H9 (cell line): ENCODE results near the gene CXCL3. TPM values are rescaled to one million over a fixed set of nuclear protein-coding genes. Genes with fewer than 3 reads are reported as not detected.

Experiments
- DNase-seq: peaks from one replicate; pipeline ENCODE4 v3.0.0-alpha.2; 2017
- H2AFZ ChIP-seq: one replicate; pipeline ENCODE4 v1.6.1; 2013; ENCODE audit warnings: mild to moderate bottlenecking, low read length, control low read depth, moderate library complexity
- H2AK5ac ChIP-seq: 2 replicates; pipeline ENCODE4 v1.6.1; 2013; ENCODE audit warnings: low read length, control low read depth, mixed read lengths; ENCODE audit not compliant: insufficient read length
- H2BK120ac ChIP-seq: one replicate; pipeline ENCODE4 v1.6.1; 2013; ENCODE audit warnings: low read depth, mild to moderate bottlenecking, low read length, control low read depth, inconsistent platforms; ENCODE audit not compliant: poor library complexity, severe bottlenecking
- H2BK12ac ChIP-seq: 2 replicates; pipeline ENCODE4 v1.6.1; 2013; ENCODE audit warnings: low read length, control low read depth, mixed read lengths, low read depth; ENCODE audit not compliant: insufficient read length
- H2BK15ac ChIP-seq: 2 replicates; pipeline ENCODE4 v1.6.1; 2013; ENCODE audit warnings: low read depth, low read length, control low read depth
- H2BK20ac ChIP-seq: one replicate; pipeline ENCODE4 v1.6.1; 2013; ENCODE audit warnings: low read depth, mild to moderate bottlenecking, low read length, control low read depth, inconsistent platforms; ENCODE audit not compliant: poor library complexity, severe bottlenecking
- H2BK5ac ChIP-seq: 2 replicates; pipeline ENCODE4 v1.6.1; 2013; ENCODE audit warnings: low read length, control low read depth, mixed read lengths; ENCODE audit not compliant: insufficient read length
- H3K14ac ChIP-seq: 2 replicates; pipeline ENCODE4 v1.6.1; 2013; ENCODE audit warnings: low read length, control low read depth; ENCODE audit not compliant: insufficient read depth
- H3K18ac ChIP-seq: 2 replicates; pipeline ENCODE4 v1.6.1; 2013; ENCODE audit warnings: low read depth, mild to moderate bottlenecking, mixed read lengths, low read length, control low read depth; ENCODE audit not compliant: insufficient read length
- H3K23ac ChIP-seq: 2 replicates; pipeline ENCODE4 v1.6.1; 2013; ENCODE audit warnings: low read length, control low read depth, mixed read lengths, low read depth; ENCODE audit not compliant: insufficient read length
- H3K23me2 ChIP-seq: 2 replicates; pipeline ENCODE4 v1.6.1; 2013; ENCODE audit warnings: low read depth, mild to moderate bottlenecking, mixed read lengths, low read length, control low read depth; ENCODE audit not compliant: insufficient read length, poor library complexity, severe bottlenecking
- H3K27ac ChIP-seq: 2 replicates; pipeline ENCODE4 v1.5.1; 2013; ENCODE audit warnings: low read length, control low read depth, mixed read lengths, low read depth; ENCODE audit not compliant: insufficient read length
- H3K27me3 ChIP-seq: 2 replicates; pipeline ENCODE4 v1.6.1; 2013; ENCODE audit warnings: low read length, control low read depth, inconsistent platforms; ENCODE audit not compliant: insufficient read depth
- H3K4ac ChIP-seq: 2 replicates; pipeline ENCODE4 v1.6.1; 2013; ENCODE audit warnings: low read depth, mild to moderate bottlenecking, control low read depth, inconsistent platforms, low read length, moderate library complexity
- H3K4me1 ChIP-seq: 2 replicates; pipeline ENCODE4 v1.6.1; 2013; ENCODE audit warnings: low read length, control low read depth, inconsistent platforms; ENCODE audit not compliant: insufficient read depth
- H3K4me2 ChIP-seq: 2 replicates; pipeline ENCODE4 v1.6.1; 2013; ENCODE audit warnings: low read length, control low read depth, mixed read lengths; ENCODE audit not compliant: insufficient read length, insufficient read depth
- H3K56ac ChIP-seq: 2 replicates; pipeline ENCODE4 v1.6.1; 2013; ENCODE audit warnings: low read depth, mild to moderate bottlenecking, mixed read lengths, low read length, control low read depth; ENCODE audit not compliant: insufficient read length
- H3K79me1 ChIP-seq: 2 replicates; pipeline ENCODE4 v1.6.1; 2013; ENCODE audit warnings: low read depth, mild to moderate bottlenecking, moderate library complexity, low read length, control low read depth, inconsistent platforms; ENCODE audit not compliant: insufficient read depth, poor library complexity, severe bottlenecking
- H3K79me2 ChIP-seq: 2 replicates; pipeline ENCODE4 v1.6.1; 2013; ENCODE audit warnings: low read length, control low read depth, inconsistent platforms; ENCODE audit not compliant: insufficient read depth
- H3K9ac ChIP-seq: 2 replicates; pipeline ENCODE4 v1.6.1; 2013; ENCODE audit warnings: low read length, control low read depth, mixed read lengths; ENCODE audit not compliant: insufficient read length; ENCODE audit errors: extremely low read depth
- H3K9me3 ChIP-seq: one replicate; pipeline ENCODE4 v1.6.1; 2013; ENCODE audit warnings: low read depth, low read length, inconsistent platforms; ENCODE audit not compliant: control insufficient read depth
- H3T11ph ChIP-seq: one replicate; pipeline ENCODE4 v1.6.1; 2013; ENCODE audit warnings: mild to moderate bottlenecking, low read length, control low read depth, inconsistent platforms
- H4K20me1 ChIP-seq: one replicate; pipeline ENCODE4 v1.6.1; 2013; ENCODE audit not compliant: control insufficient read depth, insufficient read length, insufficient read depth
- H4K5ac ChIP-seq: 2 replicates; pipeline ENCODE4 v1.6.1; 2013; ENCODE audit warnings: low read depth, mild to moderate bottlenecking, mixed read lengths, low read length, control low read depth; ENCODE audit not compliant: insufficient read length
- H4K8ac ChIP-seq: replicated peaks from 2 replicates; pipeline ENCODE4 v1.6.1; 2013; ENCODE audit warnings: low read length, control low read depth, mixed read lengths, low read depth; ENCODE audit not compliant: insufficient read length
- H4K91ac ChIP-seq: 2 replicates; pipeline ENCODE4 v1.6.1; 2013; ENCODE audit warnings: low read depth, mild to moderate bottlenecking, moderate library complexity, mixed read lengths, low read length, control low read depth; ENCODE audit not compliant: insufficient read length
- H3K27ac Mint-ChIP-seq, 3 experiments: 2 replicates in 2 of 3; 3 replicates in 1 of 3; pipeline ENCODE4 v1.8.0; 2020 to 2021; ENCODE audit warnings: mixed read lengths in 3 of 3, mild to moderate bottlenecking in 1 of 3, moderate library complexity in 1 of 3
- H3K27me3 Mint-ChIP-seq: 2 replicates; pipeline ENCODE4 v1.8.0; 2021; ENCODE audit warnings: low read depth, mild to moderate bottlenecking, moderate library complexity, mixed read lengths
- H3K36me3 Mint-ChIP-seq, 3 experiments: 2 replicates in 2 of 3; 3 replicates in 1 of 3; pipeline ENCODE4 v1.8.0; 2020 to 2021; ENCODE audit warnings: low read depth in 3 of 3, mixed read lengths in 3 of 3; ENCODE audit not compliant: insufficient read depth in 1 of 3
- H3K4me1 Mint-ChIP-seq, 2 experiments: 2 replicates each; pipeline ENCODE4 v1.8.0; 2020; ENCODE audit warnings: mixed read lengths in 2 of 2
- H3K4me3 Mint-ChIP-seq, 2 experiments: 2 replicates in 1 of 2; 3 replicates in 1 of 2; pipeline ENCODE4 v1.8.0; 2020 to 2021; ENCODE audit warnings: mild to moderate bottlenecking in 2 of 2, mixed read lengths in 2 of 2, moderate library complexity in 1 of 2
- H3K9me3 Mint-ChIP-seq, 2 experiments: 2 replicates in 1 of 2; 3 replicates in 1 of 2; pipeline ENCODE4 v1.8.0; 2020; ENCODE audit warnings: mild to moderate bottlenecking in 2 of 2, mixed read lengths in 2 of 2, moderate library complexity in 1 of 2
- WGBS: extraction: QIAGEN DNeasy Blood & Tissue Kit; methylation state at CpG from one replicate; pipeline ENCODE4 v1.1.7; 2013; ENCODE audit warnings: missing lambda C conversion rate, low lambda C conversion rate, mixed read lengths; ENCODE audit not compliant: insufficient read length; ENCODE audit errors: extremely low coverage; 5-methylcytosine and 5-hydroxymethylcytosine counted together
- total RNA-seq: library from RNA; stranded (reverse); gene quantifications from 2 replicates; pipeline ENCODE4 v1.2.1, GENCODE V29; 2021
- TF ChIP-seq, protein P1 (sequence below): fragments of 200-600 bp; sonication (generic); conservative IDR thresholded peaks from 3 replicates; pipeline ENCODE4 v1.8.0; 2021; ENCODE audit warnings: antibody characterized with exemption, mild to moderate bottlenecking

CXCL3 gene
- total RNA-seq, 1 experiment from 2014 or later = 3.7 TPM

DNA sequence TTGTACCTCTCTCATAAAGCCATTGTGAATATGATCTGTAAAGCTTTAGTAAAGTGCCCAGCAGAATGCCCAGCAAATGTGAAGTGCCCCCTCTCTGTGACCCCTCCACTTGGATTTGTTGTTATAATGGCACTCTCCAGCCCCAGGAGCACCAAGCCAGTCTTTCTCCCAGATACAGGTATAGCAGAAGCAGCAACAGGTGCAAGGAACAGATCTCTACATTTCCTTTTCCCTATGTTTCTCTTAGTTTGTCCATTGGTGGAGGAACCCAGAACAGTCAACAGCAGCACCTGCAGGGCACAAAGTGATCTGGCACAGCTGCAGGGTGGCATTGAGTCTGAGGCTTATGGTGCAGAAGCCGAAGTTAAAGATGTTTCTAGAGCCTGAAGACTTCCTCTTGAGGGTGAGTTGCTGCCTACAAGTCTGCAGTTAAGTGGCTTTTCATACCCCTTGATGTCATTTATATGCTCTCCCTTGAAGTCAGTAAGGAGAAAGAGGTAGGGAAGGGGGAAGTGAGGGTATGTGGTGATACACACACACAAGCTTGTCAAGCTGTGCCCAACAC, 16.1 kb upstream of the CXCL3 start:
- Histone ChIP-seq H3K23me2 (no peaks in the 10 kb centered on the region), H3K23ac (no peak overlapping the region), H3K27ac (no peak overlapping the region), H3K14ac (no peak overlapping the region), H3K4me2 (no peak overlapping the region), H3K9me3 (no peaks in the 10 kb centered on the region), H2BK5ac (no peak overlapping the region), H3K4me1 (no peaks in the 10 kb centered on the region), H2BK20ac (no peak overlapping the region), H3T11ph (no peak overlapping the region), H3K9ac (no peak overlapping the region), H4K20me1 (no peaks in the 10 kb centered on the region), H4K5ac (no peak overlapping the region), H4K8ac (no peak overlapping the region), H4K91ac (no peak overlapping the region), H3K27me3 (no peaks in the 10 kb centered on the region), H3K4ac (no peak overlapping the region), H3K79me1 (no peaks in the 10 kb centered on the region), H2BK12ac (no peak overlapping the region), H2BK15ac (no peak overlapping the region), H2BK120ac (no peak overlapping the region), H3K56ac (no peak overlapping the region), H3K18ac (no peak overlapping the region), H3K79me2 (no peaks in the 10 kb centered on the region), H2AK5ac (no peak overlapping the region), H2AFZ (no peak overlapping the region)
- no peaks in the 10 kb centered on the region for H3K36me3 Mint-ChIP-seq
- no peaks in the 10 kb centered on the region; a peak in 1 of 5 replicates for H3K9me3 Mint-ChIP-seq
- H3K4me3 Mint-ChIP-seq = no peak overlapping the region
- H3K27me3 Mint-ChIP-seq = peaks cover 3% of the 10 kb centered on the region; the same call in 1 of the 2 replicates
- TF ChIP-seq, protein P1, sequence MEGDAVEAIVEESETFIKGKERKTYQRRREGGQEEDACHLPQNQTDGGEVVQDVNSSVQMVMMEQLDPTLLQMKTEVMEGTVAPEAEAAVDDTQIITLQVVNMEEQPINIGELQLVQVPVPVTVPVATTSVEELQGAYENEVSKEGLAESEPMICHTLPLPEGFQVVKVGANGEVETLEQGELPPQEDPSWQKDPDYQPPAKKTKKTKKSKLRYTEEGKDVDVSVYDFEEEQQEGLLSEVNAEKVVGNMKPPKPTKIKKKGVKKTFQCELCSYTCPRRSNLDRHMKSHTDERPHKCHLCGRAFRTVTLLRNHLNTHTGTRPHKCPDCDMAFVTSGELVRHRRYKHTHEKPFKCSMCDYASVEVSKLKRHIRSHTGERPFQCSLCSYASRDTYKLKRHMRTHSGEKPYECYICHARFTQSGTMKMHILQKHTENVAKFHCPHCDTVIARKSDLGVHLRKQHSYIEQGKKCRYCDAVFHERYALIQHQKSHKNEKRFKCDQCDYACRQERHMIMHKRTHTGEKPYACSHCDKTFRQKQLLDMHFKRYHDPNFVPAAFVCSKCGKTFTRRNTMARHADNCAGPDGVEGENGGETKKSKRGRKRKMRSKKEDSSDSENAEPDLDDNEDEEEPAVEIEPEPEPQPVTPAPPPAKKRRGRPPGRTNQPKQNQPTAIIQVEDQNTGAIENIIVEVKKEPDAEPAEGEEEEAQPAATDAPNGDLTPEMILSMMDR = no peak
- peak overlapping the region in 1 of 3 experiments; percentile 61; a peak in 2 of 7 replicates for H3K27ac Mint-ChIP-seq
- no peak for DNase-seq
- peaks cover 16 to 20% of the 10 kb centered on the region in 2 experiments for H3K4me1 Mint-ChIP-seq
- no CpG with 5 or more reads among the region's 1 CpG for WGBS
